Mesendoderm (in vitro differentiated cells): ENCODE results near the gene FUCA1.
A peak's percentile ranks its signal among the peaks of the same experiment; 100 is the strongest.

ENCODE experiments used
- DNase-seq: peaks from one replicate; pipeline ENCODE4 v3.0.0; 2013
- H2AK5ac ChIP-seq: 2 replicates; pipeline ENCODE4 v1.6.1; 2013; ENCODE audit warnings: low read length, inconsistent platforms
- H2BK120ac ChIP-seq: 2 replicates; pipeline ENCODE4 v1.6.1; 2013; ENCODE audit warnings: low read depth, mild to moderate bottlenecking, low read length, moderate library complexity, mixed read lengths
- H2BK15ac ChIP-seq: replicated peaks from 2 replicates; pipeline ENCODE4 v1.6.1; 2013; ENCODE audit warnings: low read depth, mild to moderate bottlenecking, moderate library complexity
- H2BK5ac ChIP-seq: 2 replicates; pipeline ENCODE4 v1.6.1; 2013; ENCODE audit warnings: low read length, inconsistent platforms
- H3K18ac ChIP-seq: 2 replicates; pipeline ENCODE4 v1.6.1; 2013; ENCODE audit warnings: mild to moderate bottlenecking, low read length, mixed read lengths
- H3K23ac ChIP-seq: one replicate; pipeline ENCODE4 v1.6.1; 2013; ENCODE audit warnings: low read length
- H3K27ac ChIP-seq: 2 replicates; pipeline ENCODE4 v1.5.1; 2013; ENCODE audit warnings: low read depth, mild to moderate bottlenecking, inconsistent platforms, low read length, moderate library complexity
- H3K27me3 ChIP-seq: 2 replicates; pipeline ENCODE4 v1.6.1; 2013; ENCODE audit warnings: low read length, control low read depth, mild to moderate bottlenecking, inconsistent platforms; ENCODE audit not compliant: insufficient read depth, poor library complexity
- H3K36me3 ChIP-seq: 2 replicates; pipeline ENCODE4 v1.6.1; 2013; ENCODE audit warnings: low read length, inconsistent platforms; ENCODE audit not compliant: control insufficient read depth, insufficient read depth
- H3K4ac ChIP-seq: one replicate; pipeline ENCODE4 v1.6.1; 2013; ENCODE audit warnings: low read depth, mild to moderate bottlenecking, low read length, moderate library complexity
- H3K4me1 ChIP-seq: 2 replicates; pipeline ENCODE4 v1.6.1; 2013; ENCODE audit warnings: low read depth, low read length, inconsistent platforms; ENCODE audit not compliant: control insufficient read depth
- H3K4me2 ChIP-seq: 2 replicates; pipeline ENCODE4 v1.6.1; 2013; ENCODE audit warnings: low read length
- H3K4me3 ChIP-seq: 2 replicates; pipeline ENCODE4 v1.5.1; 2013; ENCODE audit warnings: mild to moderate bottlenecking, low read length
- H3K56ac ChIP-seq: one replicate; pipeline ENCODE4 v1.6.1; 2013; ENCODE audit warnings: low read length
- H3K79me1 ChIP-seq: 2 replicates; pipeline ENCODE4 v1.6.1; 2013; ENCODE audit warnings: low read length, inconsistent platforms
- H3K79me2 ChIP-seq: 2 replicates; pipeline ENCODE4 v1.6.1; 2013; ENCODE audit warnings: mild to moderate bottlenecking, low read length; ENCODE audit not compliant: control insufficient read depth, insufficient read depth
- H3K9ac ChIP-seq: 2 replicates; pipeline ENCODE4 v1.6.1; 2013; ENCODE audit warnings: low read length, inconsistent platforms
- H4K5ac ChIP-seq: one replicate; pipeline ENCODE4 v1.6.1; 2013; ENCODE audit warnings: low read length
- H4K8ac ChIP-seq: one replicate; pipeline ENCODE4 v1.6.1; 2013; ENCODE audit warnings: low read depth, mild to moderate bottlenecking, control low read depth, low read length, moderate library complexity
- whole genome bisulfite sequencing: extraction: QIAGEN DNeasy Blood & Tissue Kit; methylation state at CpG from one replicate; pipeline ENCODE4 v1.1.7; 2013; ENCODE audit warnings: low lambda C conversion rate, missing lambda C conversion rate; ENCODE audit not compliant: insufficient coverage; ENCODE audit errors: extremely low coverage; 5-methylcytosine and 5-hydroxymethylcytosine counted together

FUCA1 gene

GRCh38 chr1:23810818-23811540 is 57.1 kb downstream of the FUCA1 start:
- no peak overlapping the region for H2BK15ac ChIP-seq
- no peak overlapping the region for H3K4ac ChIP-seq
- DNase-seq: peak; percentile 78
- H3K4me1 ChIP-seq: no peaks in the 10 kb centered on the region
- H3K27ac ChIP-seq: no peak overlapping the region
- H3K23ac ChIP-seq: no peak overlapping the region
- no peak overlapping the region for H2BK5ac ChIP-seq
- no peak overlapping the region for H3K18ac ChIP-seq
- no peak overlapping the region for H4K5ac ChIP-seq
- H3K79me1 ChIP-seq: no peaks in the 10 kb centered on the region
- no peaks in the 10 kb centered on the region for H3K27me3 ChIP-seq
- no peaks in the 10 kb centered on the region for H3K36me3 ChIP-seq
- H3K56ac ChIP-seq: no peak overlapping the region
- H3K4me2 ChIP-seq: no peak overlapping the region
- no peak overlapping the region for H3K9ac ChIP-seq
- H2AK5ac ChIP-seq: no peak overlapping the region
- no CpG with 5 or more reads among the region's 3 CpGs for WGBS
- H2BK120ac ChIP-seq: no peak overlapping the region
- no peaks in the 10 kb centered on the region for H3K79me2 ChIP-seq
- H3K4me3 ChIP-seq: no peak overlapping the region
- no peak overlapping the region for H4K8ac ChIP-seq

GRCh38 chr1:23809751-23810171 is 58.3 kb downstream of the FUCA1 start:
- Histone ChIP-seq H3K79me2 (no peaks in the 10 kb centered on the region), H4K5ac (no peak overlapping the region), H3K27ac (no peak overlapping the region), H2BK15ac (no peak overlapping the region), H2BK5ac (no peak overlapping the region), H3K4ac (no peak overlapping the region), H3K36me3 (no peaks in the 10 kb centered on the region), H3K4me3 (no peak overlapping the region), H4K8ac (no peak overlapping the region), H2BK120ac (no peak overlapping the region), H3K9ac (no peak overlapping the region), H2AK5ac (no peak overlapping the region), H3K4me2 (no peak overlapping the region), H3K18ac (no peak overlapping the region), H3K79me1 (no peaks in the 10 kb centered on the region), H3K56ac (no peak overlapping the region), H3K27me3 (no peaks in the 10 kb centered on the region), H3K23ac (no peak overlapping the region), H3K4me1 (no peaks in the 10 kb centered on the region)
- no CpG with 5 or more reads among the region's 6 CpGs for WGBS
- DNase-seq: peak; percentile 85

- no peak overlapping the region for H3K4me2 ChIP-seq
These were observed 60.6 kb downstream of the FUCA1 start for GRCh38 chr1:23807453-23807852.

GRCh38 chr1:23806280-23806679 is 61.8 kb downstream of the FUCA1 start:
- Histone ChIP-seq H3K9ac (no peak overlapping the region), H3K4me2 (no peak overlapping the region), H3K4ac (no peak overlapping the region), H3K18ac (no peak overlapping the region), H3K79me1 (no peaks in the 10 kb centered on the region), H3K27me3 (no peaks in the 10 kb centered on the region), H3K79me2 (no peaks in the 10 kb centered on the region), H2AK5ac (no peak overlapping the region), H4K5ac (no peak overlapping the region), H3K4me3 (no peak overlapping the region), H3K36me3 (no peaks in the 10 kb centered on the region), H2BK15ac (no peak overlapping the region), H3K23ac (no peak overlapping the region), H3K27ac (no peak overlapping the region), H2BK120ac (no peak overlapping the region), H3K56ac (no peak overlapping the region), H2BK5ac (no peak overlapping the region), H4K8ac (no peak overlapping the region), H3K4me1 (no peaks in the 10 kb centered on the region)
- DNase-seq: no peak
- no CpG with 5 or more reads among the region's 6 CpGs for WGBS

More at GRCh38 chr1:23807453-23807852, 60.6 kb downstream of the FUCA1 start:
- H3K56ac ChIP-seq: no peak overlapping the region
- no peak overlapping the region for H2BK120ac ChIP-seq
- no peak overlapping the region for H3K4me3 ChIP-seq
- no peaks in the 10 kb centered on the region for H3K36me3 ChIP-seq
- H4K5ac ChIP-seq: no peak overlapping the region
- no peak overlapping the region for H3K27ac ChIP-seq
- H3K79me2 ChIP-seq: no peaks in the 10 kb centered on the region
- H3K18ac ChIP-seq: no peak overlapping the region
- WGBS: no CpG with 5 or more reads among the region's 3 CpGs
- H3K9ac ChIP-seq: no peak overlapping the region
- no peak overlapping the region for H2BK5ac ChIP-seq
- H3K27me3 ChIP-seq: no peaks in the 10 kb centered on the region
- no peak overlapping the region for H3K4ac ChIP-seq
- no peak overlapping the region for H3K23ac ChIP-seq
- no peak for DNase-seq
- H3K79me1 ChIP-seq: no peaks in the 10 kb centered on the region
- H2BK15ac ChIP-seq: no peak overlapping the region
- no peak overlapping the region for H2AK5ac ChIP-seq
- H3K4me1 ChIP-seq: no peaks in the 10 kb centered on the region
- no peak overlapping the region for H4K8ac ChIP-seq

GRCh38 chr1:23805025-23805424 is 63.1 kb downstream of the FUCA1 start:
- no peak overlapping the region for H4K8ac ChIP-seq
- no peak overlapping the region for H2AK5ac ChIP-seq
- no peak overlapping the region for H4K5ac ChIP-seq

More at GRCh38 chr1:23805025-23805424, 63.1 kb downstream of the FUCA1 start:
- H3K4me1 ChIP-seq: no peaks in the 10 kb centered on the region
- no peak overlapping the region for H3K27ac ChIP-seq
- H3K9ac ChIP-seq: no peak overlapping the region
- H3K79me1 ChIP-seq: no peaks in the 10 kb centered on the region
- H3K56ac ChIP-seq: no peak overlapping the region
- no peak overlapping the region for H3K18ac ChIP-seq
- H3K4me2 ChIP-seq: no peak overlapping the region
- H3K23ac ChIP-seq: no peak overlapping the region
- H3K36me3 ChIP-seq: no peaks in the 10 kb centered on the region
- DNase-seq: no peak
- H3K4me3 ChIP-seq: no peak overlapping the region
- no peak overlapping the region for H2BK120ac ChIP-seq
- no peak overlapping the region for H2BK15ac ChIP-seq
- no peaks in the 10 kb centered on the region for H3K27me3 ChIP-seq
- H3K4ac ChIP-seq: no peak overlapping the region
- no peak overlapping the region for H2BK5ac ChIP-seq
- no CpG with 5 or more reads among the region's 2 CpGs for WGBS
- no peaks in the 10 kb centered on the region for H3K79me2 ChIP-seq
